WTC11 (cell line): Measurements from ENCODE around the gene SLC25A31.

Source experiments
- NR2C2 ChIP-seq: sonication (generic); formaldehyde crosslinking; IDR thresholded peaks from 2 replicates; pipeline ENCODE4 v1.8.0; 2022; ENCODE audit warnings: mild to moderate bottlenecking, missing genetic modification reagents
- RELA ChIP-seq: sonication (generic); formaldehyde crosslinking; IDR thresholded peaks from 2 replicates; pipeline ENCODE4 v1.8.1; 2022; ENCODE audit warnings: missing genetic modification reagents, mild to moderate bottlenecking, borderline replicate concordance
- SOX15 ChIP-seq: fragments of 250-450 bp; sonication (Bioruptor Pico); IDR thresholded peaks from 2 replicates; pipeline ENCODE4 v1.9.0; 2021; ENCODE audit warnings: mild to moderate bottlenecking

DNA sequence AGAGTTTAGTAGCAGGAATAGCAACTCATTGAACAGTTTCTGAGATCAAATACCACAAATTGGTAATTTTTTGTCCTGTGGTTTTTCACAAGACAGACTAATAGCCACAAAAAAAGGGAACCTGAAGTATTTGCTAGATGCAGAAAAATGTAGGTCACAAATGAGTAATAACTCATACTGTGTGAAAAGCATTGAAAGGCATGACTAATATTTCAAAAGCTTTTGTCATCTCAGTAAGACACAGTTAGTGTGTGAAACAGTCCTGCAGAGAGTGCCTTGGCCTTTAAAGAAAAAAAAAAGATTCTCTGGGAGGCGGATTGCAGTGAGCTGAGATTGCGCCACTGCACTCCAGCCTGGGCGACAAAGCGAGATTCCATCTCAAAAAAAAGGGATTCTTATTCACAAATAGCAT is 31.4 kb upstream of the SLC25A31 start:
- TF ChIP-seq RELA (CRISPR knock-in tag), result no peak
- TF ChIP-seq SOX15 (CRISPR knock-in tag), result no peak
- TF ChIP-seq NR2C2 (CRISPR knock-in tag), result no peak
